ENCODE results near the gene PPT2. TPM values are rescaled to one million over a fixed set of nuclear protein-coding genes. Genes with fewer than 3 reads are reported as not detected.

PPT2 gene
- total and polyA plus RNA-seq, 2 of the 13 experiments (the other 11 are each of a cell fraction or from before 2014, with no cell fraction given), result 39.2 to 61.8 TPM

Small RNAs within 50 kb of the gene (microRNA-seq; reads per million reads assigned to microRNA genes)
- gene MIR6721 (2.2 reads per million, percentile 11 among the genes with 10 or more reads in this experiment), gene MIR6833 (not detected)

Small RNAs within 50 kb of the gene (small RNA-seq; reads per million reads assigned to genes)
- gene AL662884.1 (ENCODE audit: insufficient read depth in 2 of 3, insufficient read length in 3 of 3, low read depth in 2 of 3, low replicate concordance in 1 of 3) (0 reads per million in 3 experiments), gene MIR6833 (ENCODE audit: insufficient read depth in 2 of 3, insufficient read length in 3 of 3, low read depth in 2 of 3, low replicate concordance in 1 of 3) (0 to 1.9 (median 0) reads per million in 3 experiments)

Other genes starting within 250 kb of the PPT2 start
- gene C2, start 226.4 kb upstream of the PPT2 start, total RNA-seq (2016; rRNA removed; fragmentation: Illumina TruSeq; extraction: Trizol), result 70.9 and 165 TPM in 2 replicates
- gene C2, start 226.4 kb upstream of the PPT2 start, polyA plus RNA-seq (2011; rRNA removed), result 307 and 450 TPM in 2 replicates
- gene CFB, start 208.0 kb upstream of the PPT2 start, total RNA-seq (2016; rRNA removed; fragmentation: Illumina TruSeq; extraction: Trizol), result 71.1 and 171 TPM in 2 replicates
- 513 and 772 TPM in 2 replicates for gene CFB, start 208.0 kb upstream of the PPT2 start, polyA plus RNA-seq (2011; rRNA removed)
- gene NELFE, start 195.2 kb upstream of the PPT2 start, total RNA-seq (2016; rRNA removed; fragmentation: Illumina TruSeq; extraction: Trizol), result 69.8 and 80.4 TPM in 2 replicates
- 51.3 and 57.3 TPM in 2 replicates for gene NELFE, start 195.2 kb upstream of the PPT2 start, polyA plus RNA-seq (2011; rRNA removed)
- 59.7 and 67.1 TPM in 2 replicates for gene SKIC2, start 195.0 kb upstream of the PPT2 start, total RNA-seq (2016; rRNA removed; fragmentation: Illumina TruSeq; extraction: Trizol)
- gene SKIC2, start 195.0 kb upstream of the PPT2 start, polyA plus RNA-seq (2011; rRNA removed), result 68.4 and 76.1 TPM in 2 replicates
- gene DXO, start 182.0 kb upstream of the PPT2 start, total RNA-seq (2016; rRNA removed; fragmentation: Illumina TruSeq; extraction: Trizol), result 10.8 and 18.6 TPM in 2 replicates
- 26.2 and 28.9 TPM in 2 replicates for gene DXO, start 182.0 kb upstream of the PPT2 start, polyA plus RNA-seq (2011; rRNA removed)
- 73.0 and 165 TPM in 2 replicates for gene C4A, start 172.1 kb upstream of the PPT2 start, total RNA-seq (2016; rRNA removed; fragmentation: Illumina TruSeq; extraction: Trizol)
- 478 and 755 TPM in 2 replicates for gene C4A, start 172.1 kb upstream of the PPT2 start, polyA plus RNA-seq (2011; rRNA removed)
- gene C4B, start 139.3 kb upstream of the PPT2 start, total RNA-seq (2016; rRNA removed; fragmentation: Illumina TruSeq; extraction: Trizol), result 67.2 and 167 TPM in 2 replicates
- 538 and 944 TPM in 2 replicates for gene C4B, start 139.3 kb upstream of the PPT2 start, polyA plus RNA-seq (2011; rRNA removed)
- gene CYP21A2, start 115.7 kb upstream of the PPT2 start, total RNA-seq (2016; rRNA removed; fragmentation: Illumina TruSeq; extraction: Trizol), result 0.29 and 1.5 TPM in 2 replicates
- gene CYP21A2, start 115.7 kb upstream of the PPT2 start, polyA plus RNA-seq (2011; rRNA removed), result 6.3 and 8.6 TPM in 2 replicates
- gene TNXB, start 44.8 kb upstream of the PPT2 start, total RNA-seq (2016; rRNA removed; fragmentation: Illumina TruSeq; extraction: Trizol), result 0.74 and 1.6 TPM in 2 replicates
- 2.7 and 2.9 TPM in 2 replicates for gene TNXB, start 44.8 kb upstream of the PPT2 start, polyA plus RNA-seq (2011; rRNA removed)
- 7.5 and 18.1 TPM in 2 replicates for gene ATF6B, start 25.9 kb upstream of the PPT2 start, total RNA-seq (2016; rRNA removed; fragmentation: Illumina TruSeq; extraction: Trizol)
- 44.0 and 45.8 TPM in 2 replicates for gene ATF6B, start 25.9 kb upstream of the PPT2 start, polyA plus RNA-seq (2011; rRNA removed)
- 10.0 and 11.0 TPM in 2 replicates for gene FKBPL, start 23.9 kb upstream of the PPT2 start, total RNA-seq (2016; rRNA removed; fragmentation: Illumina TruSeq; extraction: Trizol)
- gene FKBPL, start 23.9 kb upstream of the PPT2 start, polyA plus RNA-seq (2011; rRNA removed), result 2.9 and 3.0 TPM in 2 replicates
- gene PRRT1, start 2.2 kb upstream of the PPT2 start, total RNA-seq (2016; rRNA removed; fragmentation: Illumina TruSeq; extraction: Trizol), result 0.11 and 0.64 TPM in 2 replicates
- 1.4 TPM in 2 replicates for gene PRRT1, start 2.2 kb upstream of the PPT2 start, polyA plus RNA-seq (2011; rRNA removed)
- gene EGFL8, start 10.5 kb downstream of the PPT2 start, total RNA-seq (2016; rRNA removed; fragmentation: Illumina TruSeq; extraction: Trizol), result 3.1 and 11.5 TPM in 2 replicates
- 10.0 and 11.5 TPM in 2 replicates for gene EGFL8, start 10.5 kb downstream of the PPT2 start, polyA plus RNA-seq (2011; rRNA removed)
- gene AGPAT1, start 21.9 kb downstream of the PPT2 start, total RNA-seq (2016; rRNA removed; fragmentation: Illumina TruSeq; extraction: Trizol), result 40.4 and 51.3 TPM in 2 replicates
- gene AGPAT1, start 21.9 kb downstream of the PPT2 start, polyA plus RNA-seq (2011; rRNA removed), result 139 and 164 TPM in 2 replicates
- 98.0 and 107 TPM in 2 replicates for gene RNF5, start 24.3 kb downstream of the PPT2 start, total RNA-seq (2016; rRNA removed; fragmentation: Illumina TruSeq; extraction: Trizol)
- 117 and 131 TPM in 2 replicates for gene RNF5, start 24.3 kb downstream of the PPT2 start, polyA plus RNA-seq (2011; rRNA removed)
- gene AGER, start 30.1 kb downstream of the PPT2 start, total RNA-seq (2016; rRNA removed; fragmentation: Illumina TruSeq; extraction: Trizol), result 0.41 and 1.9 TPM in 2 replicates
- gene AGER, start 30.1 kb downstream of the PPT2 start, polyA plus RNA-seq (2011; rRNA removed), result 5.1 and 5.7 TPM in 2 replicates
- gene PBX2, start 36.1 kb downstream of the PPT2 start, total RNA-seq (2016; rRNA removed; fragmentation: Illumina TruSeq; extraction: Trizol), result 42.3 and 45.2 TPM in 2 replicates
- 77.8 and 102 TPM in 2 replicates for gene PBX2, start 36.1 kb downstream of the PPT2 start, polyA plus RNA-seq (2011; rRNA removed)
- gene GPSM3, start 38.5 kb downstream of the PPT2 start, total RNA-seq (2016; rRNA removed; fragmentation: Illumina TruSeq; extraction: Trizol), result 0.18 and 0.27 TPM in 2 replicates
- 6.2 and 7.5 TPM in 2 replicates for gene GPSM3, start 38.5 kb downstream of the PPT2 start, polyA plus RNA-seq (2011; rRNA removed)
- 0.51 and 0.66 TPM in 2 replicates for gene NOTCH4, start 69.9 kb downstream of the PPT2 start, total RNA-seq (2016; rRNA removed; fragmentation: Illumina TruSeq; extraction: Trizol)
- 0.83 and 1.2 TPM in 2 replicates for gene NOTCH4, start 69.9 kb downstream of the PPT2 start, polyA plus RNA-seq (2011; rRNA removed)
- not detected in 2 replicates for gene TSBP1, start 217.8 kb downstream of the PPT2 start, total RNA-seq (2016; rRNA removed; fragmentation: Illumina TruSeq; extraction: Trizol)
- not detected in 2 replicates for gene TSBP1, start 217.8 kb downstream of the PPT2 start, polyA plus RNA-seq (2011; rRNA removed)